PC-3 (cell line): Measurements from ENCODE around the gene CHCHD2. TPM values are rescaled to one million over a fixed set of nuclear protein-coding genes. Genes with fewer than 3 reads are reported as not detected.
"Not testable (repeated sequence)": the region's sequence is repeated elsewhere in the genome, so short reads cannot be mapped to it uniquely, and the experiment has no call there.

ENCODE experiments used
- ATAC-seq: fragments of 200-7000 bp; cut with Tn5 transposase; 2 replicates; pipeline ENCODE4 v1.9.1; 2020; ENCODE audit warnings: mild to moderate bottlenecking, moderate library complexity
- Bru-seq: library from RNA; stranded (reverse); fragments of 400-500 nt; gene quantifications from one replicate; lab custom pipeline; 2021; lab: Mats Ljungman, UMichigan
- BruChase-seq, 2 experiments: library from RNA; stranded (reverse); fragments of 400-500 nt; gene quantifications; one replicate each; lab custom pipeline; 2021; lab: Mats Ljungman, UMichigan
- BruUV-seq: library from RNA; stranded (reverse); fragments of 400-500 nt; replicated peaks from 2 replicates; lab custom pipeline; 2021; lab: Mats Ljungman, UMichigan
- CTCF ChIA-PET: fragments of 300-600 bp; sonication (Branson Sonifier 250); formaldehyde crosslinking; loops from one replicate; lab custom pipeline; 2022; ENCODE audit warnings: antibody characterized with exemption; lab: Charles Lee
- POLR2A ChIA-PET: fragments of 300-600 bp; sonication (Branson Sonifier 250); formaldehyde crosslinking; loops from one replicate; lab custom pipeline; 2022; ENCODE audit warnings: antibody characterized with exemption; ENCODE audit not compliant: unreplicated experiment; lab: Charles Lee
- DNase-seq: peaks from one replicate; pipeline ENCODE4 v3.0.0-alpha.2; 2015
- H2AFZ ChIP-seq: fragments of 300-600 bp; sonication (generic); 2 replicates; pipeline ENCODE4 v1.6.0; 2016; ENCODE audit warnings: antibody characterized with exemption, low read length
- H3F3A ChIP-seq: fragments of 300-600 bp; sonication (generic); one replicate; pipeline ENCODE4 v1.6.0; 2017; ENCODE audit warnings: antibody characterized with exemption, low read length, control low read depth, mild to moderate bottlenecking; ENCODE audit not compliant: unreplicated experiment
- H3K27ac ChIP-seq: fragments of 300-600 bp; sonication (generic); 2 replicates; pipeline ENCODE4 v1.5.1; 2016; ENCODE audit warnings: mild to moderate bottlenecking, low read length
- H3K27me3 ChIP-seq: fragments of 300-600 bp; sonication (generic); 2 replicates; pipeline ENCODE4 v1.6.1; 2016; ENCODE audit warnings: low read length, mixed read lengths
- H3K36me3 ChIP-seq: fragments of 300-600 bp; sonication (generic); 2 replicates; pipeline ENCODE4 v1.6.1; 2016; ENCODE audit warnings: low read depth, mixed run types, low read length, mixed read lengths
- H3K4me1 ChIP-seq: fragments of 300-600 bp; sonication (generic); 2 replicates; pipeline ENCODE4 v1.5.1; 2016; ENCODE audit warnings: low read length; ENCODE audit not compliant: insufficient read depth
- H3K4me2 ChIP-seq: fragments of 300-600 bp; sonication (generic); 2 replicates; pipeline ENCODE4 v1.6.0; 2016; ENCODE audit warnings: low read length
- H3K4me3 ChIP-seq: fragments of 300-600 bp; sonication (generic); 2 replicates; pipeline ENCODE4 v1.5.1; 2016; ENCODE audit warnings: mild to moderate bottlenecking, low read length, mixed read lengths
- H3K79me2 ChIP-seq: fragments of 300-600 bp; sonication (generic); 2 replicates; pipeline ENCODE4 v1.6.1; 2017; ENCODE audit warnings: low read length, mixed read lengths
- H3K9ac ChIP-seq: fragments of 300-600 bp; sonication (generic); 2 replicates; pipeline ENCODE4 v1.6.0; 2016; ENCODE audit warnings: mild to moderate bottlenecking, low read length
- H3K9me2 ChIP-seq: fragments of 300-600 bp; sonication (generic); replicated peaks from 2 replicates; pipeline ENCODE4 v1.6.1; 2016; ENCODE audit warnings: mixed run types, low read length, mixed read lengths
- H3K9me3 ChIP-seq: fragments of 300-600 bp; sonication (generic); 2 replicates; pipeline ENCODE4 v1.6.1; 2016; ENCODE audit warnings: low read length, mixed read lengths
- H4K20me1 ChIP-seq: fragments of 300-600 bp; sonication (generic); 2 replicates; pipeline ENCODE4 v1.6.1; 2016; ENCODE audit warnings: low read length, mixed read lengths
- CTCF ChIP-seq: fragments of 300-600 bp; sonication (generic); conservative IDR thresholded peaks from 2 replicates; pipeline ENCODE4 v1.5.1; 2017; ENCODE audit warnings: antibody characterized with exemption, low read depth, mild to moderate bottlenecking, low read length
- EZH2 ChIP-seq: fragments of 300-600 bp; sonication (generic); IDR thresholded peaks from one replicate; pipeline ENCODE4 v1.6.1; 2017; ENCODE audit warnings: antibody characterized with exemption, mild to moderate bottlenecking, low read length; ENCODE audit not compliant: unreplicated experiment
- EZH2phosphoT487 ChIP-seq: fragments of 300-600 bp; sonication (generic); IDR thresholded peaks from 2 replicates; pipeline ENCODE4 v1.6.1; 2018; ENCODE audit warnings: mild to moderate bottlenecking, antibody characterized with exemption, low read length, borderline replicate concordance
- intact Hi-C: fragments of 100-400 bp; cut with micrococcal nuclease; formaldehyde crosslinking; loops from 2 replicates; pipeline ENCODE4 v1.9.0; 2023
- long read RNA-seq: library from polyadenylated mRNA; unstranded; transcript quantifications from one replicate; pipeline ENCODE4 v2.0.0, GENCODE V29; 2021; ENCODE audit not compliant: unreplicated experiment
- total RNA-seq: library from RNA; depleted of rRNA; stranded (reverse); fragments of >200 nt; gene quantifications from 2 replicates; pipeline ENCODE4 v1.2.3, GENCODE V29; 2014; rRNA removed

Gene CHCHD2
- total RNA-seq (499 and 578 TPM in 2 replicates), Bru-seq, nascent RNA (percentile 97 among the genes with signal in this experiment), BruChase-seq, experiment 1, labeled RNA remaining after a 6-hour chase (percentile 96 among the genes with signal in this experiment), BruChase-seq, experiment 2, labeled RNA remaining after a 2-hour chase (percentile 91 among the genes with signal in this experiment)
- long read RNA-seq, transcript CHCHD2-201 (4 exons, 901 nt), result major isoform, 290 of 341 reads
- long read RNA-seq, partial matches to known transcripts, result 44 of 341 reads
- long read RNA-seq, other reads (novel, unspliced or antisense), result 5 of 341 reads

GRCh38 chr7:56106108-56107073 lies at the start of gene CHCHD2:
TSS of gene CHCHD2 (minus strand) at chr7:56106476. CDS start at chr7:56106413, 63 bp downstream.
- intact Hi-C loops, result no loop called here
- peak within 1 kb of the TSS; percentile 86 for H2AFZ ChIP-seq

GRCh38 chr7:56131062-56131461 lies 24.8 kb upstream of the CHCHD2 start:
- H3K4me3 ChIP-seq, H3K27ac ChIP-seq, H2AFZ ChIP-seq, H3K27me3 ChIP-seq, CTCF ChIA-PET, H4K20me1 ChIP-seq, H3K9me2 ChIP-seq, BruUV-seq, intact Hi-C loops, ATAC-seq, DNase-seq, POLR2A ChIA-PET, H3F3A ChIP-seq, H3K9ac ChIP-seq, H3K4me2 ChIP-seq, H3K4me1 ChIP-seq, H3K9me3 ChIP-seq, H3K36me3 ChIP-seq, H3K79me2 ChIP-seq: not testable (repeated sequence)

More at GRCh38 chr7:56106108-56107073, at the start of gene CHCHD2:
- peak within 1 kb of the TSS; percentile 99 for H3K9ac ChIP-seq
- peak within 1 kb of the TSS; percentile 93 for H3K4me2 ChIP-seq
- H3K9me2 ChIP-seq, result no peaks in the 10 kb centered on the region
- no peaks in the 10 kb centered on the region for H3K9me3 ChIP-seq
- no peaks in the 10 kb centered on the region for H3K27me3 ChIP-seq
- BruUV-seq, result TSS peak; percentile 98
- peak; percentile 99 for ATAC-seq
- peak within 1 kb of the TSS; percentile 70 for H3K27ac ChIP-seq
- peaks cover 20% of the 10 kb centered on the region for H4K20me1 ChIP-seq
- peaks cover 26% of the 10 kb centered on the region for H3K36me3 ChIP-seq
- POLR2A ChIA-PET, result interaction anchor here (0.5 to 1.0 kb wide), 3 partner anchors 55 to 553 kb away, joined by 4 to 10 read pairs (median 5); partner anchors contain the start of genes CCT6A and PSPH
- CTCF ChIA-PET, result interaction anchor here (0.7 kb wide), 1 partner anchor 13 kb away, joined by 4 read pairs; no protein-coding TSS in a partner anchor
- H3K4me1 ChIP-seq, result peaks cover 6% of the 10 kb centered on the region; the same call in 1 of the 2 replicates
- peak; percentile 98 for DNase-seq
- TF ChIP-seq EZH2 (no peak), CTCF (no peak), EZH2phosphoT487 (no peak)
- H3K4me3 ChIP-seq, result peak within 1 kb of the TSS; percentile 97
- H3F3A ChIP-seq, result no peaks in the 10 kb centered on the region
- H3K79me2 ChIP-seq, result peaks cover 35% of the 10 kb centered on the region

- DNase-seq (no peak), ATAC-seq (no peak)
- Histone ChIP-seq H3K9me3 (no peaks in the 10 kb centered on the region), H2AFZ (no peak overlapping the region), H3K27ac (no peak overlapping the region), H3K36me3 (no peaks in the 10 kb centered on the region), H3K4me2 (no peak overlapping the region), H3K9ac (no peak overlapping the region), H3K4me3 (no peak overlapping the region), H4K20me1 (no peaks in the 10 kb centered on the region), H3K9me2 (no peaks in the 10 kb centered on the region), H3K4me1 (no peaks in the 10 kb centered on the region), H3F3A (no peaks in the 10 kb centered on the region), H3K79me2 (no peaks in the 10 kb centered on the region), H3K27me3 (no peaks in the 10 kb centered on the region)
- intact Hi-C loops, result no loop called here
- BruUV-seq, result no TSS peak
- no peak for TF ChIP-seq EZH2phosphoT487
- TF ChIP-seq CTCF, result no peak
- no peak for TF ChIP-seq EZH2
- CTCF ChIA-PET, result no interaction called here
- POLR2A ChIA-PET, result no interaction called here
Observed at GRCh38 chr7:56127241-56127975, 21.1 kb upstream of the CHCHD2 start.
